ENCODE data around the gene COL19A1. TPM values are rescaled to one million over a fixed set of nuclear protein-coding genes. Genes with fewer than 3 reads are reported as not detected.

Gene COL19A1
- total RNA-seq, 1 experiment from 2014 or later: not detected

DNA sequence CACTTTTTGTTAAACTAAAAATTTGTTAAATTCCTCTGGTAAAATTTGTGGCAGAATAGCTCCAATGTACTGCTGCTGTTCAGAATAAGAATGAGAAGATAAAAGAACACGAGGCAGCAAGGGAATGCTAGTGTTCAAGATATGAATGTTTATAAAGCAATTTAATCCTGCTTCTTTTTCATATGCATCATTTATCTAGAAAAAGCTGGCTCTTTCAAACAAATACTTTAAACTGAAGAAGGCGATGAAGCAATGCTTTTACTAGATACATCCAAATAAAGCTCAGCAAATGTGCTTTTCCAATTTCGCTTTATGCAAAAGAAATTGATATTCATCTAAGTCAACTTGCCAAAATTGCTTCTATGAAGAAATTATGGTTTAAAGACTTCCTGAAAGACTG is 370.0 kb downstream of the COL19A1 start:
- no peak overlapping the region for H3K27ac ChIP-seq (ENCODE audit: low read length)
- H3K4me1 ChIP-seq (ENCODE audit: control insufficient read depth, insufficient read depth, low read length): no peaks in the 10 kb centered on the region
- no peak for DNase-seq (ENCODE audit: low read depth, low spot score)
- no TSS peak for BruUV-seq (replicated peaks)
- H3K36me3 ChIP-seq (ENCODE audit: control insufficient read depth, insufficient read depth, low read length): no peaks in the 10 kb centered on the region
- intact Hi-C loops (cut with micrococcal nuclease; ENCODE audit: unreplicated experiment): no loop called here
- ChIA-PET POLR2A (no interaction called here), CTCF (no interaction called here)
- 0 out of 2 replicates have a peak, but pooled peaks cover 3% of the 10 kb centered on the region for H3K9me3 ChIP-seq (ENCODE audit: control insufficient read depth, insufficient read depth, low read depth, low read length)
- H3K27me3 ChIP-seq (ENCODE audit: control insufficient read depth, insufficient read depth, low read length): peaks cover 12% of the 10 kb centered on the region
- in situ Hi-C loops (cut with HindIII; ENCODE audit: low pct_unique_long_range_greater_than_20kb, low sequenced_read_pairs): no loop called here
- no peak for TF ChIP-seq SIN3A (IDR thresholded peaks at IDR 0.05; ENCODE audit: borderline replicate concordance, insufficient read depth, low read depth, low read length)
- no peak for TF ChIP-seq TCF7L2 (IDR thresholded peaks at IDR 0.05; ENCODE audit: low read depth, low read length)
- TF ChIP-seq, protein P1, sequence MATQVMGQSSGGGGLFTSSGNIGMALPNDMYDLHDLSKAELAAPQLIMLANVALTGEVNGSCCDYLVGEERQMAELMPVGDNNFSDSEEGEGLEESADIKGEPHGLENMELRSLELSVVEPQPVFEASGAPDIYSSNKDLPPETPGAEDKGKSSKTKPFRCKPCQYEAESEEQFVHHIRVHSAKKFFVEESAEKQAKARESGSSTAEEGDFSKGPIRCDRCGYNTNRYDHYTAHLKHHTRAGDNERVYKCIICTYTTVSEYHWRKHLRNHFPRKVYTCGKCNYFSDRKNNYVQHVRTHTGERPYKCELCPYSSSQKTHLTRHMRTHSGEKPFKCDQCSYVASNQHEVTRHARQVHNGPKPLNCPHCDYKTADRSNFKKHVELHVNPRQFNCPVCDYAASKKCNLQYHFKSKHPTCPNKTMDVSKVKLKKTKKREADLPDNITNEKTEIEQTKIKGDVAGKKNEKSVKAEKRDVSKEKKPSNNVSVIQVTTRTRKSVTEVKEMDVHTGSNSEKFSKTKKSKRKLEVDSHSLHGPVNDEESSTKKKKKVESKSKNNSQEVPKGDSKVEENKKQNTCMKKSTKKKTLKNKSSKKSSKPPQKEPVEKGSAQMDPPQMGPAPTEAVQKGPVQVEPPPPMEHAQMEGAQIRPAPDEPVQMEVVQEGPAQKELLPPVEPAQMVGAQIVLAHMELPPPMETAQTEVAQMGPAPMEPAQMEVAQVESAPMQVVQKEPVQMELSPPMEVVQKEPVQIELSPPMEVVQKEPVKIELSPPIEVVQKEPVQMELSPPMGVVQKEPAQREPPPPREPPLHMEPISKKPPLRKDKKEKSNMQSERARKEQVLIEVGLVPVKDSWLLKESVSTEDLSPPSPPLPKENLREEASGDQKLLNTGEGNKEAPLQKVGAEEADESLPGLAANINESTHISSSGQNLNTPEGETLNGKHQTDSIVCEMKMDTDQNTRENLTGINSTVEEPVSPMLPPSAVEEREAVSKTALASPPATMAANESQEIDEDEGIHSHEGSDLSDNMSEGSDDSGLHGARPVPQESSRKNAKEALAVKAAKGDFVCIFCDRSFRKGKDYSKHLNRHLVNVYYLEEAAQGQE (IDR thresholded peaks at IDR 0.05; ENCODE audit: insufficient read depth in 1 of 2, low read depth in 2 of 2, low read length in 1 of 2): no peak
- TF ChIP-seq, protein P2, sequence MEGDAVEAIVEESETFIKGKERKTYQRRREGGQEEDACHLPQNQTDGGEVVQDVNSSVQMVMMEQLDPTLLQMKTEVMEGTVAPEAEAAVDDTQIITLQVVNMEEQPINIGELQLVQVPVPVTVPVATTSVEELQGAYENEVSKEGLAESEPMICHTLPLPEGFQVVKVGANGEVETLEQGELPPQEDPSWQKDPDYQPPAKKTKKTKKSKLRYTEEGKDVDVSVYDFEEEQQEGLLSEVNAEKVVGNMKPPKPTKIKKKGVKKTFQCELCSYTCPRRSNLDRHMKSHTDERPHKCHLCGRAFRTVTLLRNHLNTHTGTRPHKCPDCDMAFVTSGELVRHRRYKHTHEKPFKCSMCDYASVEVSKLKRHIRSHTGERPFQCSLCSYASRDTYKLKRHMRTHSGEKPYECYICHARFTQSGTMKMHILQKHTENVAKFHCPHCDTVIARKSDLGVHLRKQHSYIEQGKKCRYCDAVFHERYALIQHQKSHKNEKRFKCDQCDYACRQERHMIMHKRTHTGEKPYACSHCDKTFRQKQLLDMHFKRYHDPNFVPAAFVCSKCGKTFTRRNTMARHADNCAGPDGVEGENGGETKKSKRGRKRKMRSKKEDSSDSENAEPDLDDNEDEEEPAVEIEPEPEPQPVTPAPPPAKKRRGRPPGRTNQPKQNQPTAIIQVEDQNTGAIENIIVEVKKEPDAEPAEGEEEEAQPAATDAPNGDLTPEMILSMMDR (IDR thresholded peaks at IDR 0.05): no peak
- no peak for TF ChIP-seq POLR2AphosphoS5 (IDR thresholded peaks at IDR 0.05; ENCODE audit: low read depth, low read length)
- H3K4me3 ChIP-seq (ENCODE audit: low read depth in 2 of 2, low read length in 2 of 2): no peak overlapping the region
- ATAC-seq: no peak

DNA sequence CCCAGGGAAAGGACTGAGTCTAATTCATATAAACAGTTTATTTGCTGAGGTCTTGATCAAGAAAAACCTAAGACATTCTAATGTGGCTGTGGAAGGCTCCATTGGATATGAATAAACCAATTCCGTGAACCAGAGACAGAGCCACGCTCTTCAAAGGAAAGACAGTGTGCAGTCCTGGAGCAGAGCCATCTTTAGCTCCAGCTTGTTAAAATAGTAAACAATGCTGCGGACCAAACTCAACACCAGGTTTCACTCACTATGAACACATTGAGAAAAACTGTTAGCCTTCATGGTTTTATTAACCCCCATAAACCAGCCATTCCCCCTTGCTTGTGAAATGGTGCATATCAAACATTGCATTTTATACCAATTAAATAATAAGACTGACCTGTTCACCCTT is 374.7 kb downstream of the COL19A1 start:
- Histone ChIP-seq H3K4me1 (ENCODE audit: control insufficient read depth, insufficient read depth, low read length) (no peaks in the 10 kb centered on the region), H3K27me3 (ENCODE audit: control insufficient read depth, insufficient read depth, low read length) (peaks cover 12% of the 10 kb centered on the region), H3K27ac (ENCODE audit: low read length) (no peak overlapping the region), H3K4me3 (ENCODE audit: low read depth in 2 of 2, low read length in 2 of 2) (no peak overlapping the region), H3K9me3 (ENCODE audit: control insufficient read depth, insufficient read depth, low read depth, low read length) (0 out of 2 replicates have a peak, but pooled peaks cover 3% of the 10 kb centered on the region), H3K36me3 (ENCODE audit: control insufficient read depth, insufficient read depth, low read length) (no peaks in the 10 kb centered on the region)
- in situ Hi-C loops (cut with HindIII; ENCODE audit: low pct_unique_long_range_greater_than_20kb, low sequenced_read_pairs): no loop called here
- TF ChIP-seq POLR2AphosphoS5 (IDR thresholded peaks at IDR 0.05; ENCODE audit: low read depth, low read length) (no peak), TCF7L2 (IDR thresholded peaks at IDR 0.05; ENCODE audit: low read depth, low read length) (no peak), SIN3A (IDR thresholded peaks at IDR 0.05; ENCODE audit: borderline replicate concordance, insufficient read depth, low read depth, low read length) (no peak)
- TF ChIP-seq, protein P2 (IDR thresholded peaks at IDR 0.05): no peak
- TF ChIP-seq, protein P1 (IDR thresholded peaks at IDR 0.05; ENCODE audit: insufficient read depth in 1 of 2, low read depth in 2 of 2, low read length in 1 of 2): no peak
- DNase-seq (ENCODE audit: low read depth, low spot score) (no peak), ATAC-seq (no peak)
- intact Hi-C loops (cut with micrococcal nuclease; ENCODE audit: unreplicated experiment): no loop called here
- no TSS peak for BruUV-seq (replicated peaks)
- ChIA-PET CTCF (no interaction called here), POLR2A (no interaction called here)
